Activated CD4-positive, CD25-positive, alpha-beta regulatory T cell treated with anti-CD3 and anti-CD28 coated beads, Interleukin-2, amount 50 U/mL, for 16 hours (primary cell): ENCODE results near the gene PRRT1B.

Experiments
- DNase-seq: peaks from one replicate; pipeline ENCODE4 v3.0.0-alpha.2; 2020; ENCODE audit warnings: low read depth, low spot score

Gene PRRT1B

DNA sequence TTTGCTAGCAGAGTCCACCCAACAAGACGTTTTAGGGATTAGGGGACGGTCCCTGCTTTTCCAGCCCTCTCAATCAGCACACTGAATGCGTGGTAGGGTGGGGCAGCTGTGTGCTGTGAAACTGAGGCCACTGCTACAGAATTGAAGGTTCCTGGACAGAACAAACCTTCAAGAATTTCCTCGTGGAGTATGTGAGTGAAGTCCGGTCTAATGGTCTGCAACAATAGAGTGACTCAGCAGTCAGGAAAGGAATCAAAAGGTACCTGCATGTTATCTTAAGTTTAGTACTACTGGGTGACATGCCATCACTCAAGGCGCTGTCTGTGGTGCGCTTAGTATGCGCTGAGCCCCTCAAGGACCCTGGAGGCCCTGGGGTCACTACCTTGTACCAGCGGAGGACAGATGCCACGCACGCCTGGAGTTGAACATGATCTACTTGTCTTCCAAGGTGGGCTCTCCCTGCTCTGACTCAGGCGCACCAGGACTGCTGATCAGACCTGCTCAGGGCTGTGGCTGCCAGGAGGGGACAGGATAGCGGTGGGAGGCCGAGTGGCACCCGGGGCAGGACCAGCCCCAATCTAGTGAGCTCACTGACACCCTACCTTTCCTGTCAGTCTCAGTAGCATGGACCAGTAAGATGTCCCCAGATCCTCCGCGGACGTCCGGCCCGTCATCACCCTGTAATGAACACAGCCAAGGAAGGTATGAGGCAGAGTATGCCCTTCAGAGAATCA is 50.5 kb downstream of the PRRT1B start:
- no peak for DNase-seq

DNA sequence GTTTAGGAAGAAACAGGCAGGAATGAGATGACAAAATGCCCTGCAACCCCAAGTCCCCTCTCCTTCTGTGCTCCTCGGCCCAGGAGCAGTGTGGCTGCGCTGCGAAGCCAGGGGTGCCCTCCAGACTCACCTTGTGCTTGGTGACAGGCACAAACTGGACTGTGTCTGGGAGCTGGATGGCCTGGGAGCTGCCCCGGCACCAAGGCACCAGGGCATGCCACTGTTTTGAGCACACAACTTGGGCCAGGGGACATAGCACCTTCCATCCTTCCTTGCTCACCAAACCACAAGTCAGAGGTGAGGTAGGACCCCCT is 51.1 kb downstream of the PRRT1B start:
- no peak for DNase-seq

GRCh38 chr9:131597246-131597645 is 51.9 kb downstream of the PRRT1B start:
- no peak for DNase-seq

DNA sequence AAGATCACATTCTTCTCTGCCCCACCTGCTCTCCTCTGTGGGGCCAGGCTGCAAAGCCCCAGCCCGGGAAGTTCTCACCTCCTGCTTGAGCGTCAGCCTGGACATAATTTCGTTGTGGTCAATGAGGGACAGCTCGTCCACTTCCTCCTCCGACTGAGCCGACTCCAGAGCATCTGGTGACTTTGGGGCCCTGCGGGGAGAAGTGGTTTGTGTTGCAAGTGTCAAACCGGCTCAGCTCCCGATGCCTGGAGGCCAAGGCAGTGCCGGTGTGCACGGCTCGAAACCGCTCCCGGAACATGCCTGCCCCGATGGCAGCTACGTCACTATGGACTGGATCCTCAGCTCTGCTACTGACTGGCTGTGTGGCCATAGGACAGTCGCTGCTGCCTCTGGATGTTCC is 52.8 kb downstream of the PRRT1B start:
- DNase-seq = no peak

DNA sequence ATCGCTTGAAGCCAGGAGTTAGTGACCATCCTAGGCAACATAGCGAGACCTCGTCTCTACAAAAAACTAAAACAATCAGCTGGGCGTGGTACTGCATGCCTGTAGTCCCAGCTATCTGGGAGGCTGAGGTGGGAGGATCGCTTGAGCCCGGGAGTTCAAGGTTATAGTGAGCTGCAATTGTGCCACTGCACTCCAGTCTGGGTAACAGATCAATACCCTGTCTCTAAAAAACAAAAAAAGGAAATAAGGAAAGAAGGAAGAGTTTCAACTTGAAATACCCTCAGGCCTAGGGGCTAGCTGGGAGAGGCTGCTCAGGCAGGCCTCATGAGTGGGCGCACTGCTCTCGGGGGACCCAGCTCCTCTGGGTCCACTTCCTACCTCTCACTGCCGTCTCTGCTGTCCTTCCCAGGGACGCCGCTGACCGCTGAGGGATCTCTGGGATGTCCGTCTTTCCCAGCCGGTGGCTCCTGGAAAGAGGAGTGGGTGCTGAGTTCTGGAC is 56.4 kb downstream of the PRRT1B start:
- no peak for DNase-seq

- no peak for DNase-seq
These were observed 57.9 kb downstream of the PRRT1B start for GRCh38 chr9:131603199-131603598.

- DNase-seq = no peak
These were observed 58.6 kb downstream of the PRRT1B start for GRCh38 chr9:131603711-131604439.

DNA sequence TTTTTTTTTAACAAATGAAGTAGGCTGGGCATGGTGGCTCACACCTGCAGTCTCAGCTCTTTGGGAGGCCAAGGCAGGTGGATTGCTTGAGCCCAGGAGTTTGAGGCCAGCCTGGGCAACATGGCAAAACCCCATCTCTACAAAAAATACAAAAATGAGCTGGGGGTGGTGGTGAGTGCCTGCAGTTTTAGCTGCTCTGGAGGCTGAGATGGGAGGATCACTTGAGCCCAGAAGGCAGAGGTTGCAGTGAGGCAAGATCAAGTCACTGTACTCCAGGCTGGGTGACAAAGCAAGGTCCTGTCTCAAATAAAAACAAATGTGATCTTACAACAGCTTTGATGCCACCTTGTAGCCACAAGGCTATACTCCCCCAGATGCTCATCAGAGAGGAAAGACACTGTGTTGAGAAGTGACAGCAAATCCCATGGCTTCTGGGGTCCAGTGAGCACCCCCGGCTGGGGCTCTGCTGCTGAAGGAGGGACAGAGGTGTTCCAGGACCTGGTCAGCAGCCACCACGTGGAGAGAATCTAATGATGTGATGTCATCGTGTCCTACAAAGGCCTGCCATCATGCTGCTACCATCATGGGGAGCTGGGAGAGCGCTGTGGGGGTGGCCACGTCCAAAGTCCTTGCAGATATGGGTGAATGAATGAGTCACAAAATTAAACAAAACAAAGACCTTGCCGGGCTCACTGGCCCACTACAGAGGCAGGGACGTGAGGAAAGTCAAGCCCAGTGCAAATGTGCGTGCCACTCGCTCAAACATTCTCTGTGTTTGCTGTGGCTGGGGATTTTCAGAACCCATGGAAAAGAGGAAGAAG is 60.7 kb downstream of the PRRT1B start:
- DNase-seq = no peak

GRCh38 chr9:131606896-131607567 is 61.7 kb downstream of the PRRT1B start:
- no peak for DNase-seq

- no peak for DNase-seq
These were observed 62.3 kb downstream of the PRRT1B start for GRCh38 chr9:131607591-131607990.

GRCh38 chr9:131608493-131609037 is 63.2 kb downstream of the PRRT1B start:
- no peak for DNase-seq
